GM19240 (cell line): ENCODE data around the gene NUP214.
"Not testable (repeated sequence)": the region's sequence is repeated elsewhere in the genome, so short reads cannot be mapped to it uniquely, and the experiment has no call there.

Experiments used
- DNase-seq: peaks from one replicate; pipeline ENCODE4 v3.0.0; 2011; ENCODE audit warnings: low spot score; ENCODE audit not compliant: insufficient read length

Gene NUP214

DNA sequence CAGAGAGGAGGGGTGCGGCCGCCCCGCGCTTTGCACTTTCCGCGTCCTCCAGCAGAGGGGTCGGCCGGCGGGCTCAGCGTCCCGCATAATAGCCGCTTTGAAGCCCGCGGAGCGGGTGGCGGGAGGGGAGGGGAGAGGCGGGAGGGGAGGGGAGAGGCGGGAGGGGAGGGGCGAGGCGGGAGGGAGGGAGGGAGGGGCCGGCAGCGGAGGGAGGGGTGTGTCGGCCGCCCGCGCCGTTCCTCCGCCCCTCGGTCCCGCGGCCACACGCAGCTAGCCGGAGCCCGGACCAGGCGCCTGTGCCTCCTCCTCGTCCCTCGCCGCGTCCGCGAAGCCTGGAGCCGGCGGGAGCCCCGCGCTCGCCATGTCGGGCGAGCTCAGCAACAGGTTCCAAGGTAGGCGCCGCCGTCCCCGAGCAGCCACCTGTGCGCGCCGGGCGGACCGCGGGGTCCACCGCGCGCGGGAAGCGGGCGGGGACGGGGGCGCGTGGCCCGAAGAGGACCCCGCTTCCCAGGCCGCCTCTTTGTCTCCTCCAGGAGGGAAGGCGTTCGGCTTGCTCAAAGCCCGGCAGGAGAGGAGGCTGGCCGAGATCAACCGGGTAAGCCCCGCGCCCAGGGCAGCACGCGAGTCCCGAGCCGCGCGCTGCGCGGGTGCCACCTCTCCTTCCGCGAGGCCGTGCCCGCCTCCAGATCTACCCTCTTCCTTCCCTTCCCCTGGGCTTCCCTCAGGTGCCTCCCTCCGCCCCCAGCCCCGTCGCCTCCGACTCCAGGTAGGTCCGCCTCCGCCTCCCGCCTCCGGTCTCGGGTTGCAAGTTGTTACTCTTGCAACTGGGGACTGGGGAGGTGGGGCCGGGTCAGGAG is 28.9 kb upstream of the NUP214 start, which contains the start of gene AIF1L:
Gene AIF1L (plus strand): TSS at position 263 of the 857 bp plus-strand sequence. CDS start 99 bp downstream, at position 362.
- DNase-seq: no peak

DNA sequence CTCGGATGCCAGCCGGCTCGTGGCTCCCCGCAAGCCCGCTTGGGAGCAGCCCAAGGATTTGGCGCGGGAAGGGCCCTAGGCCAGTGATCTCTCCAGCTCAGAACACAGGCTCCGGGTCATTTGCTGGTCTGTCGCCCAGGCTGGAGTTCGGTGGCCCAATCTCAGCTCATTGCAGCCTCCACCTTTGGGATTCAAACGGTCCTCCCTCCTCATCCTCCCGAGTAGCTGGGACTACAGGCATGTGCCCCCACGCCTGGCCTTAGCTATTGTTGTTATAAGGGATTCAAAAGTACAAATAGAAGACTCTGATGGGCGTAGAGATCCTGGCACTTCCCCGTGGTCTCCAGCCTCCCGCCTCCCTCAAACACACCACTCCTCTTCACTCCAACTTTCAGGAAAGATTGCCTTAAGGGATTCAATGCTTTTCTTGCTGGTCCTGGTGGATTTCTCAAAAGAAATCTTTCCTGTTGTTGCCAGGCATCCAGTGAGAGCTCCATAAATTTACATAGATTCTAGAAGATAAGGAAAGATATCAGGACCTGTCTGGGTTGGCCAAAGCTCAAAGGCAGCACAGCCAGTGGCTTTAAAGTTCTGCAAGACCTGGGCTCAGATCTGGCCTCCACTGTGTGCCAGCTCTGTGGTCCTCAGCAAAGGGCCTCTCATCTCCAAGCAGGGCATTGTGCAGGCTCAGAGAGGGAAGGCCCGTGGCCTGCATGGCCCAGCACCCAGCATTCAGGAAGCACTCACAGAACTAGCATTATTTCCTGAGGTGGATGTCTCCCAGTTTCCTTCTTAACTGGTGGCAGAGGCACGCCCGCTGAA is 28.0 kb upstream of the NUP214 start:
- DNase-seq: no peak

DNA sequence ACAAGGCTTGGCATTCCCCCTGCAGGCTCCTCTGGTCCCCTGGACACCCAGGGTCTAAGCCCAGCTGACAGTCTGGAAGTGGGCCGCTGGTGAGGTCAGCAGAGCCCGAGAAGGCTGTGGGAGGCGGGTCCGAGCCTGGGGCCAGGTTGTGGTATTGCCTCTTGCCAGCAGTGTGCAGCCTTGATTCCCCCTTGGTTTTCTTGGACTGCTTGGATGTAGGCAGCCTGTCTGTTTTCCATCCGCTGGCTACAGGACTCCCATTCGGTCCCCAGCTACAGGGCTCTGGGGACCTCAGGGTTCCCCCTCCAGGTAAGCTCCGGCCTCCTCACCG is 27.5 kb upstream of the NUP214 start:
- no peak for DNase-seq

DNA sequence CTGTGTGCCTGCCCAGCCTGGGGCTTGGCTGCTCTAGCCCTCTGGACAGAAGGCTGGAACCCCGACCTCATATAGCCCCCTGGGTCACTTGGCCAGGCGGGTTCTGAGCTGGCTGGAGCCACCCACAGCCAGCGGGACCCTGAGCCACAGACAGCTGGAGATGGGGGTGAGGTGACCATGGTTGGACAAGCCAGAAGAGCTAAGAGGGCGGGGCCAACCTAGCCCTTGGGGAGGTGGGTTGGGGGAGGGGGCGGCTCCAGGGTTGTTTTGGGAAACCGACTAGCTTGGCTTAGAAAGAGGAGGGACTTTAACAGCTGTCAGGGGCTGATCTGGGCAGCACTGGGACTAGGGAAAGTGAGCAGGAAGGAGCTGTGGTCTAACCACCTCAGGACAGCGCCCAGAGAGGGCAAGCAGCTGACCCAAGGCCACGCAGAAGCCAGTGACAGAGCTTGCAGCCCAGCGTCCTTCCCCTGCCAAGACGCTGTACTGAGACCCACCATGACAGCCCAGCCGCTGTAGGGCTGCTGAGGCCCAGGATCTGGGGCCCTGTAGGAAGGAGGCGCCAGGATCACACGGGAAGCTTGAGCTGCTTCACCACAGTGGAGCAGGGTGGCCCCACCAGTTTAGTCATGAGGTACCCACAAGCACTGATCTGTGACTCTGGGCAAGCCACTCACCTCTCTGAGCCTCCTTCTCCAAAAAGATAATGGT is 26.8 kb upstream of the NUP214 start:
- DNase-seq: no peak

DNA sequence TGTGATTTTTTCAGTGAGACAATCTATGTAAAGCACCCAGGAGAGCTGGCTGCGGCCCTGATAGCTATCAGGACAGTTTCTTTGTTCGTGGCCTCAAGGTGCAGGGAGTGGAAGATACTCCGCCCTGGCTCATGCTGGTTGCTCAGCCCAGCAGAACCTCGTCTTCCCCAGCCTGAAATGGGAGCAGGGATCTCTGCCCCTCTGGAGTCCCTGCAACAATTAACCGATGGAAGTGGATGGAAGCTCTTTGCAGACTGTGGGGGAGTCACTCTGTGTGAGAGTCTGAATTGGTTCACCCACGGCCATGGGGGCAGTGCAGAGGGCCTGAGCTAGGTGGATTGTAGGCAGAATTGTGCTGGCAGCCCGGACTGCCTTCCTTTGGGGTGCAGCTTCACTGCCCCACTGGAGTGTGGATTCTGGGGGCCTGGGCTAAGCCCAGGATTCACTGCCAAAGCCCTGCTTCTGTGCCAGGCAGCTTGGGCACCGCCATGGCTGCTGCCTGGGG is 26.2 kb upstream of the NUP214 start:
- DNase-seq: no peak

DNA sequence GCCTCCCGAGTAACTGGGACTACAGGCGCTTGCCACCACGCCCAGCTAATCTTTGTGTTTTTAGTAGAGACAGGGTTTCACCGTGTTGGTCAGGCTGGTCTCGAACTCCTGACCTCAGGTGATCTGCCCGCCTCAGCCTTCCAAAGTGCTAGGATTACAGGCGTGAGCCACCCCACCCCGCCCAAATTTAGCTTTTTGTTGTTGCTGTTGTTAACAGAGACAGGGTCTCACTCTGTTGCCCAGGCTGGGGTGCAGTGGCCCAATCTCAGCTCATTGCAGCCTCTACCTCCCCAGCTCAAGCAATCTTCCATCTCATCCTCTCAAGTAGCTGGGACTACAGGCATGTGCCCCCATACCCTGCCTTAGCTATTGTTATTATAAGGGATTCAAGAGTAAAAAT is 25.5 kb upstream of the NUP214 start:
- DNase-seq: not testable (repeated sequence)

DNA sequence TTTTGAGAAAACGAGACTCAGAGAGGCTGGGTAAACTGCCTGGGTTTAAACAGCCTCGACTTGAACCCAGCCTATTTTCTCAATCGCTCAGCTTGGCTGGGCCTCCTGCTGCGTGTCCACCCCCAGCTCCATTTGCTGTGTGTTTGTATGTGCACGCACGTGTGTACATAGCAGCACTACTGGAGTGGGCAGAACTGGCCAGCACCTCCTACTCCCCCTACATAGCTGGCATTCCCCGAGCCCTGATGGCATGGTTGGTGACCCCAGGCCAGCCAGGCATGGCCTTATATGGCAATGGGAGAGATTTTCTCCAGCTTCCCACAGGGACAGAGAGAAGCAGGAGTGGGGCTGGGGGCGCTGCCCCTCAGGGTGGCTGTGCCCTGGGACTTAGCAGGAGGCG is 24.9 kb upstream of the NUP214 start:
- DNase-seq: no peak

DNA sequence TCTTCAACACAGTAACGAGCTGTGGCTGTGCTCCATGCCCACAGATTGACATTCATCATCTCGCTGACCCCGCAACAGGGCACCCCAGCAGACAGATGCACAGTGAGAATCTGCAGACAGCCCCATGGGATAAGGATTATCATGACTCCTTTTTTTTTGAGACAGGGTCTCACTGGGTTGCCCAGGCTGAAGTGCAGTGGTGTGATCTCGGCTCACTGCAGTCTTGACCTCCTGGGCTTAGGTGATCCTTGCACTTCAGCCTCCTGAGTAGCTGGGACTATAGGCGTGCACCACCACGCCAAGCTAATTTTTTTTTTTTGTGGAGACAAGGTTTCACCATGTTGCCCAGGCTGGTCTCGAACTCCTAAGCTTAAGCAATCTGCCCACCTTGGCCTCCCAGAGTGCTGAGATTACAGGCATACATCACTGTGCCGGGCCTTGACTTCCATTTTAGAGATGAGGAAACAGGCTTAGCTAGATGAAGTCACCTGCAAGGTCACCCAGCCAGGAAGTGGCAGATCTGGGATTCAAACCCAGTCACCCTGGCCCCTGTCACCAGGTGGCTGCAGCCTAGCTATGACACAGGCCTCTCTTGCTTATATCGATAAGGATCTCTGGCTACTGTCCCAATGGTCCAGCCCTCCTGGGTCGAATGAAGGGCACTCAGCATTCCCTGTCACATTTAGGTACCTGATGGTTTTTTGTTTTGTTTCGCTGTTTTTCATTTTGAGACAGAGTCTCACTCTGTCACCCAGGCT is 24.0 kb upstream of the NUP214 start:
- DNase-seq: no peak

DNA sequence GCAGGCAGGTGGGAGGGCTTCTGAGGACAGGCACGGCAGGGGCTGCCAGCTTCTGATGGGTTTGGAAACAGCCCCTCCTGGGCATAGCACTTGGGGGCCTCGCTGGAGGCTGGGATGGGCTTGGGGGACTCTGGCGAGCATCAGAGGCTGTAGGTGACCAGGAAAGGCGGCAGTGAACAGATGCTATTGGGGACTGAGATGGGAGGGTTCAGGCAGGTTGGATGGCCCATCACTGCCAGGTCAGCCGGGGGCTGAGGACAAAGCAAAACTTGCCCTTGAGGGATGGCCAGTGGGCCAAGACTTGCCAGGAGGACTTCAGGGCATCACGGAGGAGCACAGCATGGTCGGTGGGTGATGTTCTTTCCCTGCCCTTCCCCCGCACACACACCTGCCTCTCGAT is 22.4 kb upstream of the NUP214 start:
- no peak for DNase-seq

DNA sequence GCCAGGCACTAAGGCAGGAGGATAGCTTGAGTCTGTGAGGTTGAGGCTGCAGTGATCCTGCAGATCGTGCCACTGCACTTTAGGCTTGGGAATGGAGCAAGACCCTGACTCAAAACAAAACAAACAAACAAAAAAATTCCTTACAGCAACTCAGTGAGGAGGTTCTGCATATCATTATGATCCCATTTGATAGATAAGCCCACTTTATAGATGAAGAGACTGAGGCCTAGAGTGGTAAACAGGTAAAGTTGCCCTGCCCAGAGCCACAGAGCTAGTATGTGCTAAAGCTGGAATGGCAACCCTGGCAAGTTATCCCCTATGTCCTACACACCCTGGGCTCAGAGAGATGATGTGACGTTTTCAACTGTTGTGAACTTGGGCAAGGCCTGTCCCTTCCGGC is 21.9 kb upstream of the NUP214 start:
- no peak for DNase-seq

DNA sequence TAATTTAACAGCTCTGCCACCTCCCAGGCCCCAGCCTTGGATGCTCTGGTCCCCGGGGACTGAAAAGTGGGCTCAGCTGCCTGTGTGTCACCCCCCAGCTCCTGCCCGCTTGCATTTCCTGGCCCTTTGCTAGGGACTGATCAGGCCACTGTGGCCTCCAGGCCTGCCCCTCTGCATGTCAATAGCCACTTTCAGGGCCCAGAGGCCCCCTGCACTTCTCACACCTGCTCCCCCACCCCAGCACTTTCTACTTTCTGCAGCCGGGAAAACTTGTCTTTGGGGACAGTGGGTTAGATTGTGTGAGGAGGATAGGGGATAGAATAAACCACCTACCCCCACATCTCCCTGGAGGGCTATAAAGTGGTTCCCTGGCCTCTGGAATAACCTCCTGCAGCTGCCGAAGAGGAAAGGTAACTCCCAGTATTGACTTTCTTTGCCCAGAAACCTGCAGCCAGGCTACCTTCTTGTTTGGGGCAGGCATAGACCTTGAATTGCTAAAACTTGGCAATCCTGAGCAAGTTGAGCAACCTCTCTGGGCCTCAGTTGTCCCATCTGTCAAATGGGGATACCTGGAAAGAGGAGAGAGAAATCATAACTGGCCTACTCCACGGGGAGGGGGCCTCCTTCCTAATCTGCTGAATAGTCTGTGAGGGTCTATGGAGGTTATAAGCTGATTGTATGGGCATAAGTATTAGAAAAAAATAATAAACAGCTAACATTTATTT is 21.2 kb upstream of the NUP214 start:
- no peak for DNase-seq

DNA sequence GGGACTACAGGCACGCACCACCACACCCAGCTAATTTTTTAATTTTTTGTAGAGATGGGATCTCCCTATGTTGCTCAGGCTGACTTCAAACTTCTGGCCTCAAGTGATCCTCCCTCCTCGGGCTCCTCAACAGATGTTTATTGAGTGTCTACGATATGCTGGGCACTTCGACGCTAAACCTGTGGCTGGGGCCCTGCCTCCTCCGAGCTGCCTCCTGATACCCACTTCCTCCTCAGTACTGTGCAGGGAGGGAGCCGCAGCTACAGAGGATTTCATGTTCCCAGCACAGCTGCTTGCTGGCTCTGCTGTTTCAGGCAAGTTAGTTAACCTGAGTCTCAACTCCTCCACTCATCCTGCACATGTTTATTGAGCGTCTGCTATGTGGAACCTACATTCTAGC is 19.4 kb upstream of the NUP214 start:
- DNase-seq: no peak

DNA sequence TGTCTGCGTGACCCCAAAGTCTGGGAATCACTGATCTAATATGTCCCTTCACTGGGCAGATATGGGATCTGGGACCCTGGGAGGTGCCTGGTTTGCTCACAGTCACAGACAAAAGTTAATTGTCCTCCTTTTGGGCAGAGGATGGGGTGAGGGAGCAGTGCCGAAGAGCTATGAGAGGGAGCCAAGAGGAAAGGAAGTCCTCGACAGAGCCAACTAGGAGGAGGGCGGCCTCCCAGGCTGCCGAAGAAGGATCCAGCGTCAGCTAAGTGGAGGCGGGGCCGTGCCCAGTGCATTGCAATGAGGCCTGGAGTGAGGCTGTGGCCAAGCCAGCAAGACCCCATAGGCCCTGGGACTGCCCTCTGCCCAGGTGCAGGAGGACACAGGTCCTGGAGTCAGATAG is 17.6 kb upstream of the NUP214 start:
- DNase-seq: no peak

DNA sequence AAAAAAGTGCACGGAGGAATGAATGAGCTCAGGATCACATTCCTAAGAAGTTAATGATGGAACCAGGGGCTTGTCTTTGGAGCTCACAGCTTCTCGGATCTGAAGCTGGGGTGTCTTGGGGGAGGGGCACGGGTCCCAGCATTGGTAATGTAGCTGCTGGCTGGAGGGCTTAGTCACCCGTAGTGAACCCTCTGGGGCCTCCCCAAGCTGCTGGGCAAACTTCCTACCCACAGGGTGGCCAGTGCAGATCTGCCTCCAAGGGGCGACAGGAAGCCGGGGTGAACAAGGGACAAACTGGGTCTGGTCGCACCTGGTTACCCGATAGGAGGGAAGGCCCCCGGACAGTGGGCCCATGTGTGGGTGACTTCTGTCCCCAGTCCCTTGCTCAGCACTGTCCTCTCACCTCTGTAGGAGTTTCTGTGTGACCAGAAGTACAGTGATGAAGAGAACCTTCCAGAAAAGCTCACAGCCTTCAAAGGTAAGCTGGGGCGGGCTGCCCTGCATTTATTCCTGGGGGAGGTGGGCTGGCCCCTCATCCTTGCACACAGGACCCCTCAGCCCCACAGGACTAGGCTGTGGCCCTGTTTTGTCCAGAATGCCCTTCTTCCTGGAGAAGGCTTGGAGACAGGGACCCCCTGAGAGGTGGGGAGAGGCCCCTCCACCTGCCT is 14.1 kb upstream of the NUP214 start:
- DNase-seq: no peak

DNA sequence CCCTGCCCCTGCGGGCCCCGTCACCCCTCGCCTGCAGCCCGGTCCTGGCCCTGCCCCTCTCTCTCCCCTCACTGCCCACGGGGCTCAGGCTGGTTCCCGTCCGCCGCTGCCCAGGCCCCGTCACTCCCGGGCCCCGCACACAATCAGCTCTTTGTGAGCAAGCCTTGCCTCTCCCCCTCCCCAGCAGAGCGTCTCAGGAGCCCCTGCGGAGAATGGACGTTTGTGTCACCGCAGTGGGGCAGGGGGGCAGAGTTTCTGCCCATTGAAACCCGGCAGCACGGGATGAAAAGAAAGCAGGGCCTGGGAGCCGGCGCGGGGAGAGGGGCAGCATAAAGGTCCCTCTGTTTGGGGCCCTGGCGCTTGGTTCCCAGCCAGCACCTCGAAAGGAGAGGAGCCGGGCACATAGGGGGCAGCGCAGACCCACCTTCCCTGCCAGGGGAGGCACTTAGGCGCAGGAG is 13.5 kb upstream of the NUP214 start:
- no peak for DNase-seq

DNA sequence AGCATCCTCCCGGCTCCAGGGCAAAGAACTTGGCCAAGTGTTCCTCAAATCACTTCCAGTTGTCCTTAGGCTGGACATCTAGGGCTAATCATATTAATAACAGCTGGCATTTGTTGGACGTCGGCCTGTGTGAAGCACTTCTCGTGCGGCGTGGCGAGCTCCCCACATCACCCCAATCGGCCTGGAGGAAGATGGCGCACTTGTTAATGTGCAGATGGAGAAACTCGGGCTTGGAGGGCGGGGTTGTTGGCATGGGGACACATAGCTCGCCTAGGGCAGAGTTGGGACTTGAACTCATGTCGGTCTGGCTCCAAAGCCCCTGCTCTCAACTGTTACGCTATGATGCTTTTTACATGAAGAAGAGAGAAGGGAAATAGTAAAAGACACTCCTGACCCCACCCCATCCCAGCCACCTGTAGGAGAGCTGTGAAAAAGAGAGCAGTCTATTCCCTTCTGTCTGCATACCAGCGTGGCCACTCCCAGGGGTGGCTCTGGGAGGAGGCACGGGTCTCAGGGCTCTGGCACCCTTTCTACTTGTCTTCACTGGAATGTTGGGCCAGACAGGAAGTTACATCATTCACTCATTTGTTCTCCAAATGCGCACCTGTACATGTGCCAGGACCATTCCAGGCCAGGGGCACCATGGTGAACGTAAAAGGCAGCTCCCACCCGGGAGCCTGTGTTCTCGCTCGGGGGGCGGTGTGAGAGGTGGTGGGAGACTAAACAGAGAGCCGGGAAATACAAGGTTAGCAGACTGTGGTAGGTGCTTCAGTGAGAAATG is 12.8 kb upstream of the NUP214 start:
- no peak for DNase-seq

DNA sequence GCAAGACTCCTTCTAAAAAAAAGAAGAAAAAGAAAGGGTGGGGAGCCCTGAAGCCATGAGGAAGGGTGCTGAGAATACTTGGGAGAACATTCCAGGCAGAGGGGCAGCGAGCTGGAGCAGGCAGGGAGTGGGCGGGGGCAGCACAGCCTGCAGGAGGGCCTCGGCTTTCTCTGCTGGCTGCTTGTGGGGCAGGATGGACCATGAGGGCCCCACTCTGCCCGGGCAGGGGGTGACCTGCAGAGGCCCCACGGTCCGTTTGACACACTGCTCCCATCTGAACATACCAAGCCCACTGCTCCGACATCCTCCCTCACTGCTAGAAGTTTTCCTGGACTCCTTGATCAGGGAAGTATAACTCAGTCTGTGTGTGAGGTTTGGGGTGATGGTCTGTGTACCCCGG is 11.7 kb upstream of the NUP214 start:
- no peak for DNase-seq

DNA sequence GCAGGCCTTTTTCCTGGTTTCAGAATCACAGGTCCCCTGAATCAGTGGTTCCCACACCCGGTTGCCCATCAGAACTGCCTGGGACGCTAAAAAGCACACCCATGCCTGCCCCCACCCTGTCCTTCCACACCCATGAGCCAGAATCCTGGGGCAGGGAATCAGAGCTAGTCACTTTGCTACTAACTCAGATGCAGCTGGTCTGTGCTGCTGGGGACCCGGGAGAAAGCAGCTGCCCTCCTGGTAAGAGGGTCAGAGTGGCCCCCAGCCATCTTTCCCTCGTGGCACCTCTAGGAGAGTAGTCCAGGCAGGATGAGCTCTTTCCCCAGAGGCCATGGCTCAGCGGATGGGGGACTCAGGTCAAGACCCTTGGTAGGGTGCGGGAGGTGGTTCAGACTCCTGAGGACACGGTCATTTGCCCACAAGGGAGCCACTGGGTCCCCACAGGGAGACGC is 11.3 kb upstream of the NUP214 start:
- no peak for DNase-seq

DNA sequence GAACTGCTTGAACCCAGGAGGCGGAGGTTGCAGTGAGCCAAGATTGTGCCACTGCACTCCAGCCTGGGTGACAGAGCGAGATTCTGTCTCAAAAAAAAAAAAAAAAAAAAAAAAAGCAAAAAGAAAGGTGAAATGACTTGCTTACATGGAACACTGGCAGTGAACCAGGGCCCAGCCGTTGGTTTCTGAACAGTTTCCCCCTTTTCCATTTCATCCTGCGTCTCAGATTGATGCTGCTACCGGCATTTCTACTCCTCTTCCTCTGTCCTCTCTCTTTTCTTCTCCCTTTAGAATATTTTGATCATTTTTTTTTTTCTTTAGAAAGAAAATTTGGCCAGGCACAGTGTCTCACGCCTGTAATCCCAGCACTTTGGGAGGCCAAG is 10.0 kb upstream of the NUP214 start:
- not testable (repeated sequence) for DNase-seq
